ENCODE results near the gene ICAM5. TPM values are rescaled to one million over a fixed set of nuclear protein-coding genes. Genes with fewer than 3 reads are reported as not detected.

The ICAM5 gene
- total RNA-seq, 1 experiment from 2014 or later, result 19.5 TPM

- DNase-seq (ENCODE audit: low read depth, low spot score), result no peak
- no peak for TF ChIP-seq TCF7L2 (IDR thresholded peaks at IDR 0.05; ENCODE audit: low read depth, low read length)
- TF ChIP-seq REST (IDR thresholded peaks at IDR 0.05; ENCODE audit: insufficient read depth in 1 of 2, low read depth in 2 of 2, low read length in 1 of 2), result no peak
- no peak for TF ChIP-seq POLR2AphosphoS5 (IDR thresholded peaks at IDR 0.05; ENCODE audit: low read depth, low read length)
- no peak for TF ChIP-seq SIN3A (IDR thresholded peaks at IDR 0.05; ENCODE audit: borderline replicate concordance, insufficient read depth, low read depth, low read length)
- no peak for TF ChIP-seq CTCF (IDR thresholded peaks at IDR 0.05)
- intact Hi-C loops (cut with micrococcal nuclease; ENCODE audit: unreplicated experiment) (no loop called here), in situ Hi-C loops (cut with HindIII; ENCODE audit: low pct_unique_long_range_greater_than_20kb, low sequenced_read_pairs) (no loop called here)
- ChIA-PET POLR2A (no interaction called here), CTCF (no interaction called here)
- H3K36me3 ChIP-seq (ENCODE audit: control insufficient read depth, insufficient read depth, low read length), result no peaks in the 10 kb centered on the region
- H3K9me3 ChIP-seq (ENCODE audit: control insufficient read depth, insufficient read depth, low read depth, low read length), result no peaks in the 10 kb centered on the region
- no peaks in the 10 kb centered on the region for H3K27me3 ChIP-seq (ENCODE audit: control insufficient read depth, insufficient read depth, low read length)
- no peak for ATAC-seq
- no peak overlapping the region for H3K27ac ChIP-seq (ENCODE audit: low read length)
- no TSS peak for BruUV-seq (replicated peaks)
- no peak overlapping the region for H3K4me3 ChIP-seq (ENCODE audit: low read depth in 2 of 2, low read length in 2 of 2)
- no peaks in the 10 kb centered on the region for H3K4me1 ChIP-seq (ENCODE audit: control insufficient read depth, insufficient read depth, low read length)
Observed at GRCh38 chr19:10293637-10294367, 4.0 kb downstream of the ICAM5 start.

- DNase-seq (ENCODE audit: low read depth, low spot score) (no peak), ATAC-seq (no peak)
- Histone ChIP-seq H3K27me3 (ENCODE audit: control insufficient read depth, insufficient read depth, low read length) (no peaks in the 10 kb centered on the region), H3K27ac (ENCODE audit: low read length) (no peak overlapping the region), H3K36me3 (ENCODE audit: control insufficient read depth, insufficient read depth, low read length) (no peaks in the 10 kb centered on the region), H3K4me1 (ENCODE audit: control insufficient read depth, insufficient read depth, low read length) (no peaks in the 10 kb centered on the region), H3K9me3 (ENCODE audit: control insufficient read depth, insufficient read depth, low read depth, low read length) (no peaks in the 10 kb centered on the region), H3K4me3 (ENCODE audit: low read depth in 2 of 2, low read length in 2 of 2) (no peak overlapping the region)
- intact Hi-C loops (cut with micrococcal nuclease; ENCODE audit: unreplicated experiment) (no loop called here), in situ Hi-C loops (cut with HindIII; ENCODE audit: low pct_unique_long_range_greater_than_20kb, low sequenced_read_pairs) (no loop called here)
- no TSS peak for BruUV-seq (replicated peaks)
- POLR2A ChIA-PET, result no interaction called here
- TF ChIP-seq SIN3A (IDR thresholded peaks at IDR 0.05; ENCODE audit: borderline replicate concordance, insufficient read depth, low read depth, low read length), result no peak
- CTCF ChIA-PET, result no interaction called here
Observed at GRCh38 chr19:10294368-10294697, 4.6 kb downstream of the ICAM5 start.

- no TSS peak for BruUV-seq (replicated peaks)
- Histone ChIP-seq H3K36me3 (ENCODE audit: control insufficient read depth, insufficient read depth, low read length) (no peaks in the 10 kb centered on the region), H3K27me3 (ENCODE audit: control insufficient read depth, insufficient read depth, low read length) (no peaks in the 10 kb centered on the region), H3K4me1 (ENCODE audit: control insufficient read depth, insufficient read depth, low read length) (no peaks in the 10 kb centered on the region), H3K4me3 (ENCODE audit: low read depth in 2 of 2, low read length in 2 of 2) (no peak overlapping the region), H3K27ac (ENCODE audit: low read length) (no peak overlapping the region), H3K9me3 (ENCODE audit: control insufficient read depth, insufficient read depth, low read depth, low read length) (no peaks in the 10 kb centered on the region)
- CTCF ChIA-PET, result no interaction called here
- intact Hi-C loops (cut with micrococcal nuclease; ENCODE audit: unreplicated experiment) (no loop called here), in situ Hi-C loops (cut with HindIII; ENCODE audit: low pct_unique_long_range_greater_than_20kb, low sequenced_read_pairs) (no loop called here)
- ATAC-seq (no peak), DNase-seq (ENCODE audit: low read depth, low spot score) (no peak)
- no peak for TF ChIP-seq REST (IDR thresholded peaks at IDR 0.05; ENCODE audit: insufficient read depth in 1 of 2, low read depth in 2 of 2, low read length in 1 of 2)
- TF ChIP-seq TCF7L2 (IDR thresholded peaks at IDR 0.05; ENCODE audit: low read depth, low read length), result no peak
- TF ChIP-seq SIN3A (IDR thresholded peaks at IDR 0.05; ENCODE audit: borderline replicate concordance, insufficient read depth, low read depth, low read length), result no peak
- no peak for TF ChIP-seq POLR2AphosphoS5 (IDR thresholded peaks at IDR 0.05; ENCODE audit: low read depth, low read length)
- POLR2A ChIA-PET, result no interaction called here
Observed at GRCh38 chr19:10295305-10295846, 5.6 kb downstream of the ICAM5 start.

Measured in Panc1 (cell line).